ENCODE measurements around the gene TDRD10.
A peak's percentile ranks its signal among the peaks of the same experiment; 100 is the strongest.
"Not testable (repeated sequence)": the region's sequence is repeated elsewhere in the genome, so short reads cannot be mapped to it uniquely, and the experiment has no call there.

Gene TDRD10

DNA sequence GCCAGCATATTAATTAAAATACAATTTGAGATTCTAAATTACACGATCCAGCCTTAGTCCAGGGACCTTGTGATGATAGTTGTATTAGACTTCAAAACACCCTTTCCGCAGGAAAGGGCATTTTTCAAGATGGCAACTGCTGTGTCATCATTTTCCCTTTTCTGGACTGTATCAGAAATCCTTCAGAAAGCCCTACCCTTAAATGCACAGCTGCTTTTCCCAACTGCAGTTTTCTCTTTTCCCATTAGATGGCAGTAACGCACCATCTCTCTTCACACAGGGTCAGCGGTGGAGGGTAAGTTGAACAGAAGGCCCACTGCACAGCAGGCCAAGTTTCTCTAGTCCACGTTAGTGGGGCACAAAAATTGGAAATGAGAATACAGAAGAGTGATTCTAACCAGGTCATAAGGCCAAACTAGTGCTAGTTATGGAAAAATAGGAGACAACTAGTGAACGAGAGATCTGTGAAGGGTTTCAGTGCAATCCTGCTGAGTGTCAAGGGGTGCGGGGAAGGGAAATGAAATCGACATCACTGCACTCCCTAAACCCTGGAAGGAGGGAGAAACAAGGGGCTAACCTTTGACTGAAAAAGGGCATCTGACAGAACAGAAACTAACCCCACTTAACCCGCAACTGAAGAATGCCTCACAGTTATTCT lies 22.1 kb upstream of the TDRD10 start:
- peak; percentile 99 for FAIRE-seq

DNA sequence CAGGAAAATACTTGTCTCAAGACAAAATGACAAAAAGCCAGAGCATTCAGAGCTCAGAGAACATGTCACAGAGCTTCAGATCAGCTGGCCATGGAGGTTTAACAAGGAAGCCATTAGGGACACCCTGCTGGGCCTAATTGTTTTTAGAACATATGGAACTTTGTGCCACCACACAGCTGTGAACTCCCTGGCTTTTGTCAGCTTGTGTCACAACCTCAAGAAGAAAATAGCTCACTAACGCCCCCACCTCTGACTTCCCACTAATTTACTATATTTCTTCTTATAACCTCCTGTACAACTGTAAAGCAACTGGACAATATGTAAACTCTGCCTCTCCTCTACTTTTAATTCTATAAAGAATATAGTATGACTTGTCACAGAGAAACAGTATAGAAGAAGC lies 21.0 kb upstream of the TDRD10 start:
- no peak for FAIRE-seq

GRCh38 chr1:154483941-154484803 lies 17.8 kb upstream of the TDRD10 start:
- FAIRE-seq: no peak

- no peak for FAIRE-seq
These were observed 16.9 kb upstream of the TDRD10 start for GRCh38 chr1:154485106-154485505.

- FAIRE-seq: no peak
These were observed 16.0 kb upstream of the TDRD10 start for GRCh38 chr1:154485910-154486496.

DNA sequence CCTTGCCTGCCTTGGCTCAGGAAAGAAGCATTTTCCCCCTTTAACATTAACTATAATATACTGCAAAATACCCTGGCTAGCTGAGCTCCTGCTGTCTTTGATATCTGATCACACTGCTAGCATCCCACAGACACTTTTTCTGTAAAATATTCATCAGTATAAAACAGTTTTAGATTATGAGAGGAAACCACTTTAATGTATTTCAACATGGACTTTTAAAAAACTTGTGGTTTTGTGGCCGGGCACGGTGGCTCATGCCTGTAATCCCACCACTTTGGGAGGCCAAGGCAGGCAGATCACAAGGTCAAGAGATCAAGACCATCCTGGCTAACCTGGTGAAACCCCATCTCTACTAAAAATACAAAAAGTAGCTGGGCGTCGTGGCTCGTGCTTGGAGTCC lies 15.3 kb upstream of the TDRD10 start:
- FAIRE-seq: not testable (repeated sequence)

DNA sequence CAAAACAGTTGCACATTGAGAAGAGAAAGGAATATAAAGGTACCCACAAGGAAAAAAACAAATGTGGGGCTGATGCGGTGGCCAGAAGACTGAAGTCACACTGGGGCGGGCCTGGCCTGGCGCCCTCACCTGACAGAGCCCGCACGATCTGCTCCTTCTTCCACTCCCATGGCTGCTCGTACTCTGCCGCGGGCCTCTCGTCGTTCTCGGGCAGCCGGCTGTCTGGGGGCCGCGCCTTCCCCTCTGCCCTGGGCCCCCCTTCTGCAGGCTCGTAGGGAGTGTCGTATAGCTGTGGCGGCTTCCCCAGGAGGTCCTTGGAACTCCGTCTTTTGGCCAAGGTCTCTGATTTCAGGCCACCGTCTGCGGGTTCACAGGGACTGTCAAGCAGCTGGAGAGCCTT lies 13.1 kb upstream of the TDRD10 start:
- no peak for FAIRE-seq

DNA sequence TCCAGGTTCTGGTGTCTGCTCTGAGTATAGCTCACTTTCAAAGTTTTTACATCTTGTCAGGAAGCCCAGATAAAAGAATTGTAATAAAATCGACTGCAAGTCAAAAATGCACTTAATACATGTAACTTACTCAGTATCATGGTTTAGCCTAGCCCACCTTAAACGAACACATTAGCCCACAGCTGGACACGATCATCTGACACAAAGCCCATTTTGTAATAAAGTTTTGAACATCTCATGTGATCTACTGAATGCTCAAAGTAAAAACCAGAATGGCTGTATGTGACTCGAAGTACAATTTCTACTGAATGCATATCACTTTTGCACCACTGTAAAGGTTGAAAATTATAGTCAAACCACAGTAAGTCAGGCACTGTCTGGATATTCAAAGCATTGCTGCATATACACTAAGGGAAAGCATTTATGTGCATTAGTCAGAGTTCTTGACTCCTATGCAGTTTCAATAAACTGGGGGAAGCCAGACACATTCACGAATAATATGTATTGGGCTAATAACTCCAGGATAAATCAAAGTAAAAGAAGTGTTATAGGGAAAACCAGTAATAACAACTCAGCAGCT lies 12.2 kb upstream of the TDRD10 start:
- no peak for FAIRE-seq

GRCh38 chr1:154490317-154490716 lies 11.7 kb upstream of the TDRD10 start:
- no peak for FAIRE-seq

- FAIRE-seq: no peak
These were observed 9.9 kb upstream of the TDRD10 start for GRCh38 chr1:154492115-154492514.

- no peak for FAIRE-seq
These were observed 8.7 kb upstream of the TDRD10 start for GRCh38 chr1:154493276-154493675.

- FAIRE-seq: no peak
These were observed 6.3 kb upstream of the TDRD10 start for GRCh38 chr1:154495496-154496273.

GRCh38 chr1:154496383-154496782 lies 5.6 kb upstream of the TDRD10 start:
- FAIRE-seq: no peak

DNA sequence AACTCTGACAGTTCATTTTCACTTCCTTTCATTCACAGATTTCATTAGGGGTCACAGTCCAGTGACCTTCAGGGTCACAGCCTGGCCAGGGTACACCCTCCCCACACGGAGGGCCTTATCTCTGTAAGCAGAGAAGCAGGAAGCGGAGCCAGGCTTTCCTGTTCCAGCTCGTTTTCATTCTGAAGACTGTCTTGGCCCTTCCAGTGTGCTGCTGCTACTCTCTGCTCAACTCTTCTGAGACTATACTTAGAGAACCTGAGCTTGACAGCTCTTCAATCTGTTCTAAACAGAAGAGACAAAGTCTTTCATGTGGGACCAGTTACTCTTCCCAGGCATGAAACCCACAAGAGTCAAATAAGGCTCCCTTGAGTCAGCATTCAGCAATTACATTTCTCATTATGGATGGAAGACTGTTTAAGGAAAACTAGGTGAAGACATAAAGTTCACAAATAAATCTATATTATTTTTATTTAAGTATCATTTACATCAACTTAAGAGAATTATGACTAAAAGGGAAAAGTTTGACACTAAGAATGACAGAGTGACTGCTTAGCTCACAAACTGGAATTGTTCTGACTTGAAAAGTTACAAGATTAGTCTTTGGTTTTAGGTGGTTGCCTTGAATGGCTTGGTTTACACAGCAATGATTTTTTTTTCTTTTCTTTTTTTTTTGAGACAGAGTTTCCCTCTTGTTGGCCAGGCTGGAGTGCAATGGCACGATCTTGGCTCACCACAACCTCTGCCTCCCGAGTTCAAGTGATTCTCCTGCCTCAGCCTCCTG lies 4.8 kb upstream of the TDRD10 start:
- peak; percentile 11 for FAIRE-seq

DNA sequence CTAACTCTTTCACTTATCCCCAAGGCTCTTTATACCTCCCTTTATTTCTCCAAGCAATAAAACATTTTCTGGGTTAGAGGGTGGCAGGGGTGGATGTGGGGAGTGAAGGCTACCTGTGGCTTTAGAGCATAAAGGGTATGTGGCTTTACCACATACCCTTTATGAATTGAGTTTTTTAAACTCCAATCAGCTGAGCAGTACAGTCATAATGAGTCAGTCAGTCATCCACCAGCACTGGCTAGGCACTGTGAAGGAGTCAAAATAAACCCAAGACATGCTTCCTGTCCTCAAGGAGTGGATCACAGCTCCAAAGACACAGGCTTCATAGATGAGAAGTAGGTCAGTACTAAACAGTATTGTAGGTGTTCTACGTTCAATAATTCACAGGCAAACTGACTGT lies 2.6 kb upstream of the TDRD10 start:
- no peak for FAIRE-seq

- FAIRE-seq: no peak
These were observed 1.5 kb upstream of the TDRD10 start for GRCh38 chr1:154500533-154500932.

GRCh38 chr1:154501423-154502065 lies 475 bp upstream of the TDRD10 start:
- no peak for FAIRE-seq

GRCh38 chr1:154502744-154503115 lies 711 bp downstream of the TDRD10 start:
- FAIRE-seq: no peak

- FAIRE-seq: no peak
These were observed 1.9 kb downstream of the TDRD10 start for GRCh38 chr1:154503898-154504297.

DNA sequence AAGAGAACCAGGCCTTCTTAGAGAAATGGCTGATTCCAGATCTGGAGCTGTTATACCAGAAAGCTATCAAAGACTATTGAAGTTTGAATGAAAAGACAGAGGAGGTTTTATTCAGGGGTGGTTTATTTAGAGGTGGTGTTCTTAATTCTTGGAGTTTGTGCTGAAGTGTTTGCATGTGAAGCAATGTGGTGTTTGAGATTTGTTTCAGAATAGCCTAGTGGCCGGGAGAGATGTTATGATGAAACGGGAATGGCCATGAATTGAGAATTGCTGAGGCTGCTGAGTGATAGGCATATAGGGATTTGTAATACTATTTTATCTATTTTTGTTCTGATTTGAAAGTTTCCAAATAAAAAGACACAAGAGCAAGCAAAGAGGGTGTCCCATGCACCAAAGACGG lies 10.7 kb downstream of the TDRD10 start:
- FAIRE-seq: no peak

DNA sequence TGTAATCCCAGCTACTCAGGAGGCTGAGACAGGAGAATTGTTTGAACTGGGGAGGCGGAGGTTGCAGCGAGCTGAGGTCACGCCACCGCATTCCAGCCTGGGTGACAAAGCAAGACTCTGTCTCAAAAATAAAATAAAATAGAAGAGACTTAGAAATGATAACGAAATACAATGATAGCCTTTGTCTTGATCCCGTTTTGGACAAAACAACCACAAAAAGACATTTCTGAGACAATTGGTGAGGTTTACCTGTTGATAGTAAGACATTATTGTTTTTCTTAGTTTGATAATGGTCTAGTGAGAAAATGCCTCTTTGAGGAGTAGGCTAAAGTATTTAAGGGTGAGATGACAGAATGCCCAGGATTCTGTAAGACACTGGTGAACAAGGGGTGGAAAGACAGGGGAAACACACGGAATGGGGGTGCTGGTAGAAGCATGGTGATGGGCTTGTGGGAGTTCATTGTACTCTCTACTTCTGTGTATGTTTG lies 12.1 kb downstream of the TDRD10 start:
- FAIRE-seq: no peak

Measured in TTC549 (cell line).